ENCODE measurements around the gene ZNF609. TPM values are rescaled to one million over a fixed set of nuclear protein-coding genes. Genes with fewer than 3 reads are reported as not detected.

ZNF609 gene
- total and polyA plus RNA-seq, 2 of the 13 experiments (the other 11 are each of a cell fraction or from before 2014, with no cell fraction given), result 8.9 to 9.9 TPM

GRCh38 chr15:64460206-64460723 is at the start of gene ZNF609 (continued):
- TF ChIP-seq MYPOP (CRISPR knock-in tag; IDR thresholded peaks at IDR 0.05), result no peak
- 0 out of 2 replicates have a peak, but pooled peaks have one; percentile 23 for TF ChIP-seq BHLHE40 (IDR thresholded peaks at IDR 0.05; ENCODE audit: low read length)
- TF ChIP-seq THRA (CRISPR knock-in tag; IDR thresholded peaks at IDR 0.05; ENCODE audit: borderline replicate concordance), result peak; percentile 79; the same call in 1 of the 2 replicates
- peak; percentile 56; the same call in 1 of the 2 replicates for TF ChIP-seq YEATS2 (CRISPR knock-in tag; IDR thresholded peaks at IDR 0.05; ENCODE audit: borderline replicate concordance)
- peak; percentile 39; the same call in 1 of the 2 replicates for TF ChIP-seq RFX5 (IDR thresholded peaks at IDR 0.05; ENCODE audit: low read depth, low read length)
- no peak for TF ChIP-seq EHMT2 (IDR thresholded peaks at IDR 0.05; ENCODE audit: borderline replicate concordance, low read depth, low read length)
- TF ChIP-seq RFXANK (CRISPR knock-in tag; IDR thresholded peaks at IDR 0.05), result no peak
- no peak for TF ChIP-seq MLXIP (CRISPR knock-in tag; IDR thresholded peaks at IDR 0.05; ENCODE audit: borderline replicate concordance)
- TF ChIP-seq TRIM24 (CRISPR knock-in tag; IDR thresholded peaks at IDR 0.05), result no peak
- TF ChIP-seq MEIS1 (CRISPR knock-in tag; IDR thresholded peaks at IDR 0.05; ENCODE audit: borderline replicate concordance), result no peak
- no peak for TF ChIP-seq STAT6 (CRISPR knock-in tag; IDR thresholded peaks at IDR 0.05; ENCODE audit: borderline replicate concordance)
- no peak for TF ChIP-seq GRHL1 (CRISPR knock-in tag; conservative IDR thresholded peaks at IDR 0.05)
- peak; percentile 61; the same call in 1 of the 2 replicates for TF ChIP-seq ZNF281 (CRISPR knock-in tag; IDR thresholded peaks at IDR 0.05; ENCODE audit: borderline replicate concordance)
